Cardiac muscle cell (in vitro differentiated cells and primary cell): ENCODE data around the gene EFHC1. TPM values are rescaled to one million over a fixed set of nuclear protein-coding genes. Genes with fewer than 3 reads are reported as not detected.
A peak's percentile ranks its signal among the peaks of the same experiment; 100 is the strongest.

ENCODE experiments used
- DNase-seq, 2 donors: peaks; one replicate each; pipeline versions ENCODE4 v3.0.0 to v3.0.0-alpha.2; 2010 to 2017; ENCODE audit warnings: low read depth in 1 of 2, low spot score in 1 of 2
- H3K27ac ChIP-seq: fragments of 200-600 bp; sonication (generic); 2 replicates; pipeline ENCODE4 v1.5.1; 2016
- H3K27me3 ChIP-seq: fragments of 200-600 bp; sonication (generic); 2 replicates; pipeline ENCODE4 v1.6.0; 2016; ENCODE audit warnings: control low read depth
- H3K36me3 ChIP-seq: fragments of 200-600 bp; sonication (generic); 2 replicates; pipeline ENCODE4 v1.5.1; 2016; ENCODE audit warnings: control low read depth
- H3K4me1 ChIP-seq: fragments of 200-600 bp; sonication (generic); 2 replicates; pipeline ENCODE4 v1.8.1; 2017; ENCODE audit warnings: low read depth, mild to moderate bottlenecking, mixed run types
- H3K4me3 ChIP-seq: fragments of 200-600 bp; sonication (generic); 2 replicates; pipeline ENCODE4 v1.5.1; 2016; ENCODE audit warnings: mild to moderate bottlenecking
- H3K9me3 ChIP-seq: fragments of 200-600 bp; sonication (generic); 2 replicates; pipeline ENCODE4 v1.5.1; 2017; ENCODE audit warnings: low read depth, mild to moderate bottlenecking, control low read depth
- polyA plus RNA-seq: library from polyadenylated mRNA; unstranded; fragments of >200 nt; fragmentation: Nextera tagmentation; extraction: Ambion mirVana; gene quantifications from 2 replicates; pipeline ENCODE4 v1.2.1, GENCODE V29; 2016
- total RNA-seq: library from RNA; depleted of rRNA; stranded (reverse); fragments of >200 nt; gene quantifications from 2 replicates; pipeline ENCODE4 v1.2.3, GENCODE V29; 2016
- TF ChIP-seq, protein P1 (sequence below): IDR thresholded peaks from 2 replicates; pipeline ENCODE4 v1.5.1; 2012; ENCODE audit warnings: low read depth, mild to moderate bottlenecking, low read length

The EFHC1 gene
- total and polyA plus RNA-seq, 2 experiments from 2014 or later: 21.0 to 22.7 TPM

GRCh38 chr6:52392944-52393343, 27.2 kb upstream of the EFHC1 start:
- H3K9me3 ChIP-seq: no peaks in the 10 kb centered on the region
- H3K27me3 ChIP-seq: no peaks in the 10 kb centered on the region
- no peaks in the 10 kb centered on the region for H3K4me1 ChIP-seq
- TF ChIP-seq, protein P1, sequence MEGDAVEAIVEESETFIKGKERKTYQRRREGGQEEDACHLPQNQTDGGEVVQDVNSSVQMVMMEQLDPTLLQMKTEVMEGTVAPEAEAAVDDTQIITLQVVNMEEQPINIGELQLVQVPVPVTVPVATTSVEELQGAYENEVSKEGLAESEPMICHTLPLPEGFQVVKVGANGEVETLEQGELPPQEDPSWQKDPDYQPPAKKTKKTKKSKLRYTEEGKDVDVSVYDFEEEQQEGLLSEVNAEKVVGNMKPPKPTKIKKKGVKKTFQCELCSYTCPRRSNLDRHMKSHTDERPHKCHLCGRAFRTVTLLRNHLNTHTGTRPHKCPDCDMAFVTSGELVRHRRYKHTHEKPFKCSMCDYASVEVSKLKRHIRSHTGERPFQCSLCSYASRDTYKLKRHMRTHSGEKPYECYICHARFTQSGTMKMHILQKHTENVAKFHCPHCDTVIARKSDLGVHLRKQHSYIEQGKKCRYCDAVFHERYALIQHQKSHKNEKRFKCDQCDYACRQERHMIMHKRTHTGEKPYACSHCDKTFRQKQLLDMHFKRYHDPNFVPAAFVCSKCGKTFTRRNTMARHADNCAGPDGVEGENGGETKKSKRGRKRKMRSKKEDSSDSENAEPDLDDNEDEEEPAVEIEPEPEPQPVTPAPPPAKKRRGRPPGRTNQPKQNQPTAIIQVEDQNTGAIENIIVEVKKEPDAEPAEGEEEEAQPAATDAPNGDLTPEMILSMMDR: no peak
- no peak overlapping the region for H3K4me3 ChIP-seq
- peak in 1 of 2 donors; percentile 50 for DNase-seq
- no peak overlapping the region for H3K27ac ChIP-seq
- no peaks in the 10 kb centered on the region for H3K36me3 ChIP-seq

- TF ChIP-seq, protein P1: no peak
- no peaks in the 10 kb centered on the region for H3K36me3 ChIP-seq
- DNase-seq: no peak
These were observed 26.4 kb upstream of the EFHC1 start for GRCh38 chr6:52393780-52394179.

GRCh38 chr6:52394251-52394666, 25.9 kb upstream of the EFHC1 start:
- Histone ChIP-seq H3K4me3 (no peak overlapping the region), H3K27me3 (no peaks in the 10 kb centered on the region), H3K4me1 (peaks cover 1% of the 10 kb centered on the region), H3K9me3 (no peaks in the 10 kb centered on the region), H3K36me3 (no peaks in the 10 kb centered on the region), H3K27ac (no peak overlapping the region)
- DNase-seq: no peak
- TF ChIP-seq, protein P1: no peak

More at GRCh38 chr6:52393780-52394179, 26.4 kb upstream of the EFHC1 start:
- Histone ChIP-seq H3K4me1 (no peaks in the 10 kb centered on the region), H3K27me3 (no peaks in the 10 kb centered on the region), H3K4me3 (no peak overlapping the region), H3K27ac (no peak overlapping the region), H3K9me3 (no peaks in the 10 kb centered on the region)

- DNase-seq: no peak
- Histone ChIP-seq H3K36me3 (no peaks in the 10 kb centered on the region), H3K27ac (no peak overlapping the region), H3K4me3 (no peak overlapping the region), H3K4me1 (peaks cover 5% of the 10 kb centered on the region), H3K27me3 (no peaks in the 10 kb centered on the region), H3K9me3 (no peaks in the 10 kb centered on the region)
- TF ChIP-seq, protein P1: no peak
These were observed 24.2 kb upstream of the EFHC1 start for GRCh38 chr6:52395969-52396368.

DNA sequence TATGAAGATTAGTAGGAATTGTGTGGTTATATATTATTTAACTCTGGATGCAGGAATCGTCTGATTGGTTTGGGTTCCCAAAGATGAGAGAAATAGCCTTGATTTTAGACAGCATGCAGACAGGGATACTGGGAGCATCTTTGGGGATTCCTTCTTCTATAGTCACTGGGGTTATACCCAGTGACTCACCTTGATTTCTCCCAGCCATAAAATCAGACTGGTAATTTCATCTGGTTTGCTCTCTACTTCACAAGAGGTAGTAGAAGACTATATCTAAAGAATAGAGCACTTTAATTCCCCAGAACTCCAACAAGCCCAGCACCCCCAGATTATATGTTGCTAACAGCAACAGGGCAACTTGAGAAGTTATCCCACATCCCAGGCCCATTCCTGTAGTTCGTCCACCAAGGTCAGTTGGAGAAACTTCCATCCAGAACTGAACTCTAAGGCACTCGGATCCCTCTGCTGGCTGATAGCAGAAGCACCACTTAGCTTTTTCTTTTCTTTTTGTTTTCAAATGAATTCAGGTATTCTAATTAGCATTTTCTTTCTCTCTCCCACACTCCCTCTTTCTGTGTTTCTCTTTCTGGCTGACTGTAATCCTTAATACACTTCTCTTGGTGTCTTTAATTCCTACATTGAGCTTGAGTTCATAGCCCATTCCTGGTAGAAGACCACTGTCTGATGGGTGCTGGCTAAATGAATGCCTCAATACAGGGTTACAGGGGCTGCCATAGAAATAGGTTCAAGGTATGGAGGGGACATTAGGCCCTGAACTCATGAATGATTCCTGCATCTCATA, 20.4 kb upstream of the EFHC1 start:
- peaks cover 5% of the 10 kb centered on the region for H3K4me1 ChIP-seq
- H3K27me3 ChIP-seq: no peaks in the 10 kb centered on the region
- DNase-seq: peak; percentile 72 to 77
- no peak overlapping the region for H3K4me3 ChIP-seq
- no peaks in the 10 kb centered on the region for H3K36me3 ChIP-seq
- H3K9me3 ChIP-seq: no peaks in the 10 kb centered on the region
- TF ChIP-seq, protein P1: peak; percentile 88
- peak overlapping the region; percentile 53 for H3K27ac ChIP-seq
